Kidney glomerular epithelial cell (primary cell): ENCODE data around the gene ACTR10.
A peak's percentile ranks its signal among the peaks of the same experiment; 100 is the strongest.

Source experiments
- DNase-seq: peaks from one replicate; lab custom pipeline; 2025; lab: John Stamatoyannopoulos, UW

The ACTR10 gene

GRCh38 chr14:58281969-58282368 lies 82.0 kb downstream of the ACTR10 start:
- peak; percentile 89 for DNase-seq

GRCh38 chr14:58282925-58283593 lies 83.1 kb downstream of the ACTR10 start:
- no peak for DNase-seq

GRCh38 chr14:58283730-58284129 lies 83.8 kb downstream of the ACTR10 start:
- DNase-seq: no peak

GRCh38 chr14:58285132-58285531 lies 85.2 kb downstream of the ACTR10 start:
- no peak for DNase-seq
